ENCODE data around the gene HCN2. TPM values are rescaled to one million over a fixed set of nuclear protein-coding genes. Genes with fewer than 3 reads are reported as not detected.

The HCN2 gene
- total RNA-seq, 4 donors from 2014 or later: 0.14 to 1.00 (median 0.64) TPM; not detected in 1

GRCh38 chr19:616747-617526 is 27.3 kb downstream of the HCN2 start:
- WGBS, 2 donors (ENCODE audit: low coverage in 1 of 2): 77% methylated on average over 44 of the region's 58 CpGs; no CpG with 5 or more reads in 1 of the 2 donors

GRCh38 chr19:617551-618246 is 28.0 kb downstream of the HCN2 start:
- 91% methylated on average over 15 of the region's 29 CpGs; no CpG with 5 or more reads in 1 of the 2 donors for WGBS, 2 donors (ENCODE audit: low coverage in 1 of 2)
- peaks cover 10% of the 10 kb centered on the region for H3K27me3 ChIP-seq
- in situ Hi-C loops (cut with MboI; ENCODE audit: low pct_ligation_motif_present in 1 of 4, low pct_unique_long_range_greater_than_20kb in 1 of 4, low sequenced_read_pairs in 3 of 4): no loop called here

More at GRCh38 chr19:616747-617526, 27.3 kb downstream of the HCN2 start:
- Histone ChIP-seq H3K27me3 (peaks cover 10% of the 10 kb centered on the region), H3K9me3 (no peaks in the 10 kb centered on the region), H3K27ac (no peak overlapping the region), H3K4me3 (no peak overlapping the region), H3K4me1 (peaks cover 0 to 7% (median 4%) of the 10 kb centered on the region in 4 donors), H3K36me3 (peaks cover 0 to 31% (median 12%) of the 10 kb centered on the region in 4 donors)
- in situ Hi-C loops (cut with MboI; ENCODE audit: low pct_ligation_motif_present in 1 of 4, low pct_unique_long_range_greater_than_20kb in 1 of 4, low sequenced_read_pairs in 3 of 4) (no loop called here), intact Hi-C loops (cut with DNase I; ENCODE audit: low total_unique reads) (no loop called here)
- TF ChIP-seq CTCF (IDR thresholded peaks at IDR 0.05): no peak
- no peak for TF ChIP-seq POLR2A (IDR thresholded peaks at IDR 0.05)
- TF ChIP-seq POLR2AphosphoS5 (IDR thresholded peaks at IDR 0.05): no peak
- no peak for TF ChIP-seq EP300 (IDR thresholded peaks at IDR 0.05; ENCODE audit: low read depth)
- DNase-seq: no peak

GRCh38 chr19:618247-618619 is 28.6 kb downstream of the HCN2 start:
- intact Hi-C loops (cut with DNase I; ENCODE audit: low total_unique reads) (no loop called here), in situ Hi-C loops (cut with MboI; ENCODE audit: low pct_ligation_motif_present in 1 of 4, low pct_unique_long_range_greater_than_20kb in 1 of 4, low sequenced_read_pairs in 3 of 4) (no loop called here)
- DNase-seq: no peak
- Histone ChIP-seq H3K4me3 (no peak overlapping the region), H3K9me3 (no peaks in the 10 kb centered on the region), H3K27ac (no peak overlapping the region), H3K36me3 (peaks cover 0 to 31% (median 15%) of the 10 kb centered on the region in 4 donors), H3K27me3 (peaks cover 10% of the 10 kb centered on the region), H3K4me1 (peaks cover 0 to 7% (median 4%) of the 10 kb centered on the region in 4 donors)
- 95% methylated on average over 19 of the region's 19 CpGs; no CpG with 5 or more reads in 1 of the 2 donors for WGBS, 2 donors (ENCODE audit: low coverage in 1 of 2)
- TF ChIP-seq POLR2A (IDR thresholded peaks at IDR 0.05) (no peak), EP300 (IDR thresholded peaks at IDR 0.05; ENCODE audit: low read depth) (no peak), CTCF (IDR thresholded peaks at IDR 0.05) (no peak), POLR2AphosphoS5 (IDR thresholded peaks at IDR 0.05) (no peak)

More at GRCh38 chr19:617551-618246, 28.0 kb downstream of the HCN2 start:
- no peak for DNase-seq
- TF ChIP-seq CTCF (IDR thresholded peaks at IDR 0.05): no peak
- TF ChIP-seq POLR2A (IDR thresholded peaks at IDR 0.05): no peak
- TF ChIP-seq POLR2AphosphoS5 (IDR thresholded peaks at IDR 0.05): no peak
- no peak for TF ChIP-seq EP300 (IDR thresholded peaks at IDR 0.05; ENCODE audit: low read depth)
- H3K27ac ChIP-seq: no peak overlapping the region
- H3K4me3 ChIP-seq: no peak overlapping the region
- peaks cover 0 to 31% (median 13%) of the 10 kb centered on the region in 4 donors for H3K36me3 ChIP-seq
- no peaks in the 10 kb centered on the region for H3K9me3 ChIP-seq
- intact Hi-C loops (cut with DNase I; ENCODE audit: low total_unique reads): no loop called here
- peaks cover 0 to 7% (median 4%) of the 10 kb centered on the region in 4 donors for H3K4me1 ChIP-seq

- peaks cover 0 to 7% (median 4%) of the 10 kb centered on the region in 4 donors for H3K4me1 ChIP-seq
- peaks cover 10% of the 10 kb centered on the region for H3K27me3 ChIP-seq
- no peak overlapping the region for H3K4me3 ChIP-seq
- TF ChIP-seq CTCF (IDR thresholded peaks at IDR 0.05) (no peak), POLR2A (IDR thresholded peaks at IDR 0.05) (no peak), POLR2AphosphoS5 (IDR thresholded peaks at IDR 0.05) (no peak), EP300 (IDR thresholded peaks at IDR 0.05; ENCODE audit: low read depth) (no peak)
- DNase-seq: no peak
- H3K36me3 ChIP-seq: peaks cover 0 to 31% (median 15%) of the 10 kb centered on the region in 4 donors
- in situ Hi-C loops (cut with MboI; ENCODE audit: low pct_ligation_motif_present in 1 of 4, low pct_unique_long_range_greater_than_20kb in 1 of 4, low sequenced_read_pairs in 3 of 4) (no loop called here), intact Hi-C loops (cut with DNase I; ENCODE audit: low total_unique reads) (no loop called here)
- 95% methylated on average over 25 of the region's 27 CpGs; no CpG with 5 or more reads in 1 of the 2 donors for WGBS, 2 donors (ENCODE audit: low coverage in 1 of 2)
- no peaks in the 10 kb centered on the region for H3K9me3 ChIP-seq
- H3K27ac ChIP-seq: no peak overlapping the region
Measured at GRCh38 chr19:618674-619285, 29.1 kb downstream of the HCN2 start.

All from transverse colon (tissue), 4 donors.